HL-60 (cell line): ENCODE results near the gene KCND2.

ENCODE experiments used
- GABPA ChIP-seq: IDR thresholded peaks from 2 replicates; pipeline ENCODE4 v1.6.1; 2012; ENCODE audit warnings: low read depth
- SPI1 ChIP-seq: IDR thresholded peaks from 2 replicates; pipeline ENCODE4 v1.6.1; 2012; ENCODE audit warnings: low read depth, mild to moderate bottlenecking, borderline replicate concordance
- TF ChIP-seq, protein P1 (sequence below): IDR thresholded peaks from one replicate; pipeline ENCODE4 v1.5.1; 2011; ENCODE audit warnings: low read length, control low read depth, inconsistent platforms; ENCODE audit not compliant: insufficient read depth

DNA sequence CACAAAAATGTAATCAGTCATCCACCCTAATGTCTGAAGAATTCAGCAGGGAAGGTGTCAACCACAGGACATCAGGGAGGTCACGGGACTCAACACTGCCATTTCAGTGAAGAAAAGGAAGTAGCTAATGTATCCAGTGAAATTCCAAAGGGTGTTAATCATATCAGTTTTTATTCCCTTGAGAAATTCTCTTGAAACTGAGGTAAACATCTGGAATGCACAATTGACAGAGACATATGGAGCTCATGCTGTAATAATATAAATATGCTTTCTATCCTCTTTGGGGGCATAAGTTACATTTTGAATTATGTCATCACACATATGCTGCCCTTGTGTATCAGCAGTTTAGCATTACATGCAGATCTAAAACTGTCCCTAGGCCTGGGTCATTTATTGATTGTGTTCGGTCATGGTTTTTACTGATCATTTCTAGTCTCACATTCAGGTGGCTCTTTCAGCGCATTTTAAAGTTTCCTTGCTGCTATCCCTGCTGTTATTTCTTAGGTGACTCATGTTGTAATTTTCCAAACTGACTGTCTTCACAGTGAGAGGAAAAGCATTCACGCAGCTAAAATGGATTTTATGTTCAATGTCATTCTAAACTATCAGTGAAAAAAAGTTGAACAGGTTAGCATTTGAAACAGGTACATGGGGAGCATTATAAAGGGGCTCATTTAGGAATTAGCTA, 311.1 kb downstream of the KCND2 start:
- TF ChIP-seq, protein P1, sequence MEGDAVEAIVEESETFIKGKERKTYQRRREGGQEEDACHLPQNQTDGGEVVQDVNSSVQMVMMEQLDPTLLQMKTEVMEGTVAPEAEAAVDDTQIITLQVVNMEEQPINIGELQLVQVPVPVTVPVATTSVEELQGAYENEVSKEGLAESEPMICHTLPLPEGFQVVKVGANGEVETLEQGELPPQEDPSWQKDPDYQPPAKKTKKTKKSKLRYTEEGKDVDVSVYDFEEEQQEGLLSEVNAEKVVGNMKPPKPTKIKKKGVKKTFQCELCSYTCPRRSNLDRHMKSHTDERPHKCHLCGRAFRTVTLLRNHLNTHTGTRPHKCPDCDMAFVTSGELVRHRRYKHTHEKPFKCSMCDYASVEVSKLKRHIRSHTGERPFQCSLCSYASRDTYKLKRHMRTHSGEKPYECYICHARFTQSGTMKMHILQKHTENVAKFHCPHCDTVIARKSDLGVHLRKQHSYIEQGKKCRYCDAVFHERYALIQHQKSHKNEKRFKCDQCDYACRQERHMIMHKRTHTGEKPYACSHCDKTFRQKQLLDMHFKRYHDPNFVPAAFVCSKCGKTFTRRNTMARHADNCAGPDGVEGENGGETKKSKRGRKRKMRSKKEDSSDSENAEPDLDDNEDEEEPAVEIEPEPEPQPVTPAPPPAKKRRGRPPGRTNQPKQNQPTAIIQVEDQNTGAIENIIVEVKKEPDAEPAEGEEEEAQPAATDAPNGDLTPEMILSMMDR, result no peak
- TF ChIP-seq SPI1, result no peak
- no peak for TF ChIP-seq GABPA
